Smooth muscle cell (in vitro differentiated cells): ENCODE measurements around the gene UVRAG. TPM values are rescaled to one million over a fixed set of nuclear protein-coding genes. Genes with fewer than 3 reads are reported as not detected.

ENCODE experiments used
- DNase-seq: peaks from one replicate; lab custom pipeline; 2025; ENCODE audit not compliant: unreplicated experiment; lab: John Stamatoyannopoulos, UW
- H2AFZ ChIP-seq: fragments of 200-600 bp; sonication (generic); 2 replicates; pipeline ENCODE4 v1.6.0; 2016; ENCODE audit warnings: antibody characterized with exemption, low read depth, mild to moderate bottlenecking
- H3F3A ChIP-seq: fragments of 200-600 bp; sonication (generic); 2 replicates; pipeline ENCODE4 v1.6.0; 2017; ENCODE audit warnings: antibody characterized with exemption, low read depth
- H3K27ac ChIP-seq: fragments of 200-600 bp; sonication (generic); 2 replicates; pipeline ENCODE4 v1.5.1; 2016; ENCODE audit warnings: low read depth, mild to moderate bottlenecking
- H3K27me3 ChIP-seq: fragments of 200-600 bp; sonication (generic); 2 replicates; pipeline ENCODE4 v1.6.1; 2016; ENCODE audit warnings: low read depth, mild to moderate bottlenecking
- H3K36me3 ChIP-seq: fragments of 200-600 bp; sonication (generic); 2 replicates; pipeline ENCODE4 v1.5.1; 2016; ENCODE audit warnings: low read depth
- H3K4me1 ChIP-seq: fragments of 200-600 bp; sonication (generic); 2 replicates; pipeline ENCODE4 v1.5.1; 2016; ENCODE audit warnings: low read depth
- H3K4me2 ChIP-seq: fragments of 200-600 bp; sonication (generic); 2 replicates; pipeline ENCODE4 v1.6.0; 2016; ENCODE audit warnings: mild to moderate bottlenecking
- H3K4me3 ChIP-seq: fragments of 200-600 bp; sonication (generic); 2 replicates; pipeline ENCODE4 v1.5.1; 2016; ENCODE audit warnings: mild to moderate bottlenecking
- H3K79me2 ChIP-seq: fragments of 200-600 bp; sonication (generic); 2 replicates; pipeline ENCODE4 v1.6.0; 2016; ENCODE audit warnings: low read depth, mild to moderate bottlenecking
- H3K9ac ChIP-seq: fragments of 200-600 bp; sonication (generic); 2 replicates; pipeline ENCODE4 v1.6.0; 2016; ENCODE audit warnings: low read depth
- H3K9me3 ChIP-seq: fragments of 200-600 bp; sonication (generic); replicated peaks from 2 replicates; pipeline ENCODE4 v1.5.1; 2016; ENCODE audit warnings: low read depth
- H4K20me1 ChIP-seq: fragments of 200-600 bp; sonication (generic); 2 replicates; pipeline ENCODE4 v1.6.0; 2016; ENCODE audit warnings: low read depth
- WGBS: methylation state at CpG from one replicate; pipeline ENCODE4 v1.1.7; 2016; ENCODE audit warnings: low lambda C conversion rate; 5-methylcytosine and 5-hydroxymethylcytosine counted together
- polyA plus RNA-seq: library from polyadenylated mRNA; unstranded; fragments of >200 nt; fragmentation: Nextera tagmentation; extraction: Ambion mirVana; gene quantifications from 2 replicates; pipeline ENCODE4 v1.2.1, GENCODE V29; 2016
- total RNA-seq: library from RNA; depleted of rRNA; stranded (reverse); fragments of >200 nt; gene quantifications from 2 replicates; pipeline ENCODE4 v1.2.3, GENCODE V29; 2014
- TF ChIP-seq, protein P1 (sequence below): fragments of 200-600 bp; sonication (generic); IDR thresholded peaks from 2 replicates; pipeline ENCODE4 v1.5.1; 2017; ENCODE audit warnings: borderline replicate concordance, mild to moderate bottlenecking, antibody characterized with exemption; ENCODE audit not compliant: insufficient read depth, poor library complexity, severe bottlenecking

UVRAG gene
- total and polyA plus RNA-seq, 2 experiments from 2014 or later = 12.9 to 20.2 TPM

DNA sequence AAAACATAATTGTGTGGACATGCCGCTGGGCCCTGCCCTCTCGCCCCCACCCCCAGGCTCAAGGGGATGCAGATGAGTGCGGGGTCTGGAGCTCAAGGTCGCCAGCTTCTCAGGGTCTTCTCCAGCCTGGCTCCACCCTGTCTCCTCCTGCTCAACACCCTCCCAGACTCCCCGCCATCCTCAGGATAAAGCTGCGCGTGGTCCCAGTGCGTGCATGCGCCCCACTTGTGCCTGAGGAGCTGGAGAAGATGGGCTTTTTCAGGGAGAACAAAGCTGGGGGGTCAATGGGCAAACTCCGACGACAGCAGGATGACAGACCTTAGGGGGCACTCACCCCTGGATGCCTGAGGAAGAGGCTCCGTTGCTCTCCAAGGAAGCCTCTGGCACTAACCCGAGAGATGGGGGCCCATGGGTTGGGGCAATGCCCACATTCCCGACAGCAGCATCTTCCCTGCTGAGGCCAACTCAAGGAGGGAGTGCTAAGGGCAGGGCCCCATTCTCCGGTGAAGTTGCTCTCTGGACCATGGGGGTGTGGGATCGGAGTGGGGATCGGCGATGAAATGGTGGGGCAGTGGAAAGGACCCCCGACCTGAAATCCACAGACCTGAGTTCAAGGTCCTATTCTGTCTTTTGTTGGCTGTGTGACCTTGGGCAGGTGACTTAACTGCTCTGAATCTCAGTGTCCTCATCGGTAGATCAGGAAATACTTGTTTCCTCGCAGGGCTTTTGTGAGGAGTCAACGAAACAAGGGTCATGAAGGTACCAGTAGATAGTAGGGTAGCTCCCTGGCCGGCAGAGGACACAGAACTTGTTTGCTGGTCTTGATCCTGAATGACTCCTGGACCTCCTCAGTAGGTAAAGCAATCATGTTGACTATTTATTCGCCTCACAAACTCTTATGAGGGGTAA, 343.6 kb downstream of the UVRAG start:
- Histone ChIP-seq H2AFZ (no peak overlapping the region), H3K27ac (no peak overlapping the region), H3K4me2 (no peak overlapping the region), H3K36me3 (no peaks in the 10 kb centered on the region), H3K4me1 (no peaks in the 10 kb centered on the region), H3K9me3 (no peaks in the 10 kb centered on the region), H3K9ac (no peak overlapping the region), H3F3A (peaks cover 3% of the 10 kb centered on the region), H4K20me1 (no peaks in the 10 kb centered on the region), H3K27me3 (no peaks in the 10 kb centered on the region), H3K4me3 (no peak overlapping the region), H3K79me2 (no peaks in the 10 kb centered on the region)
- no peak for DNase-seq
- WGBS = 92% methylated on average over 24 of the region's 24 CpGs
- TF ChIP-seq, protein P1, sequence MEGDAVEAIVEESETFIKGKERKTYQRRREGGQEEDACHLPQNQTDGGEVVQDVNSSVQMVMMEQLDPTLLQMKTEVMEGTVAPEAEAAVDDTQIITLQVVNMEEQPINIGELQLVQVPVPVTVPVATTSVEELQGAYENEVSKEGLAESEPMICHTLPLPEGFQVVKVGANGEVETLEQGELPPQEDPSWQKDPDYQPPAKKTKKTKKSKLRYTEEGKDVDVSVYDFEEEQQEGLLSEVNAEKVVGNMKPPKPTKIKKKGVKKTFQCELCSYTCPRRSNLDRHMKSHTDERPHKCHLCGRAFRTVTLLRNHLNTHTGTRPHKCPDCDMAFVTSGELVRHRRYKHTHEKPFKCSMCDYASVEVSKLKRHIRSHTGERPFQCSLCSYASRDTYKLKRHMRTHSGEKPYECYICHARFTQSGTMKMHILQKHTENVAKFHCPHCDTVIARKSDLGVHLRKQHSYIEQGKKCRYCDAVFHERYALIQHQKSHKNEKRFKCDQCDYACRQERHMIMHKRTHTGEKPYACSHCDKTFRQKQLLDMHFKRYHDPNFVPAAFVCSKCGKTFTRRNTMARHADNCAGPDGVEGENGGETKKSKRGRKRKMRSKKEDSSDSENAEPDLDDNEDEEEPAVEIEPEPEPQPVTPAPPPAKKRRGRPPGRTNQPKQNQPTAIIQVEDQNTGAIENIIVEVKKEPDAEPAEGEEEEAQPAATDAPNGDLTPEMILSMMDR = no peak

GRCh38 chr11:76159303-76159937, 344.4 kb downstream of the UVRAG start:
- Histone ChIP-seq H3K27me3 (no peaks in the 10 kb centered on the region), H2AFZ (no peak overlapping the region), H3K4me1 (no peaks in the 10 kb centered on the region), H3K4me2 (no peak overlapping the region), H3K9ac (no peak overlapping the region), H3K36me3 (no peaks in the 10 kb centered on the region), H3K79me2 (no peaks in the 10 kb centered on the region), H3K9me3 (no peaks in the 10 kb centered on the region), H4K20me1 (no peaks in the 10 kb centered on the region), H3K4me3 (no peak overlapping the region), H3F3A (no peaks in the 10 kb centered on the region), H3K27ac (no peak overlapping the region)
- TF ChIP-seq, protein P1 = no peak
- no peak for DNase-seq
- WGBS = 94% methylated on average over 14 of the region's 14 CpGs

DNA sequence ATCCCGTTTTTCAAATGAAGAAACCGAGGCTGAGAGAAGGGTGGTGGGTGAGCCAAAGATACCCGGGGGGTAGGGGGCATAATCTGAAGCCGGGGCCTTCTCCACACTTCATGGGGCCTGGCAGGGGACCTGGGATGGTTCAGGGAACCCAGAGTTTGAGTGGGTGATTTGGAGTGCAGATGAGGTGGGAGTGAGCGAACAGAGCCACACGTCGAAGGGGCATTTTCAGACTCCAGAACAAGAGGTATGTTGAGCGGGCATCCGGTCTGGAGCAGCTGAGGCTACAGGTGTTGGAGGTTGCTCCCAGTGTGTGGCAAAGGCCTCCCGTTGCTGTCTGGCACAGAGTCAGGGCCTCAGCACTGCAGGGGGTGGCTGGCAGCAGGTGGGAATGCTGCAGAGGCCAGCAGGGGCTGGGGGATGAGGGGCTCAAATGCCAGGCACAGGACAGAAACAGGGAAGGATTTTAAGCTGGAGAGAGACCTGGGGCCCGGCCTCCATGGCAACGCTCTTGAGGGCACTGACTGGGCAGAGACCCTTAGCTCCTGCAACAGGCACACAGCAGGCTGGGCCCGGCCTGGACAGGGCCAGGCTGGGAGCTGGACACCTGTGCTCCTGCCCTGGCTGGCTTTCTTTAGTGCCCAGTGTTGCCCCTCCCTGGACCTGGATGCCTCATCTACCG, 345.1 kb downstream of the UVRAG start:
- Histone ChIP-seq H3K9ac (no peak overlapping the region), H3K27me3 (no peaks in the 10 kb centered on the region), H4K20me1 (no peaks in the 10 kb centered on the region), H3K4me3 (no peak overlapping the region), H3K27ac (no peak overlapping the region), H3K4me1 (no peaks in the 10 kb centered on the region), H2AFZ (no peak overlapping the region), H3F3A (no peaks in the 10 kb centered on the region), H3K4me2 (no peak overlapping the region), H3K79me2 (no peaks in the 10 kb centered on the region), H3K36me3 (no peaks in the 10 kb centered on the region), H3K9me3 (no peaks in the 10 kb centered on the region)
- DNase-seq = no peak
- WGBS = 85% methylated on average over 14 of the region's 14 CpGs
- TF ChIP-seq, protein P1 = no peak
